Right lobe of liver (tissue), 6 donors: ENCODE results near the gene RXFP4. TPM values are rescaled to one million over a fixed set of nuclear protein-coding genes. Genes with fewer than 3 reads are reported as not detected.

Experiments
- ATAC-seq, 4 donors: fragments of 200-7000 bp; cut with Tn5 transposase; one replicate each; pipeline ENCODE4 v1.9.1; 2020; ENCODE audit warnings: mild to moderate bottlenecking in 4 of 4, moderate library complexity in 4 of 4
- DNase-seq, 3 donors: peaks; one replicate each; pipeline ENCODE4 v3.0.0-alpha.2; 2020
- H3K27ac ChIP-seq, 3 donors: fragments of 200-600 bp; one replicate each; pipeline ENCODE4 v1.8.0; 2022
- H3K27me3 ChIP-seq, 2 donors: fragments of 200-600 bp; one replicate each; pipeline ENCODE4 v1.8.0; 2022
- H3K36me3 ChIP-seq, 4 donors: fragments of 200-600 bp; sonication (generic) in 1 of 4; one replicate each; pipeline versions ENCODE4 v1.5.1 to v1.8.0; 2017 to 2022; ENCODE audit warnings: control low read depth in 1 of 4
- H3K4me1 ChIP-seq, 4 donors: fragments of 200-600 bp; sonication (generic) in 1 of 4; one replicate each; pipeline versions ENCODE4 v1.5.1 to v1.8.0; 2017 to 2022; ENCODE audit warnings: control low read depth in 1 of 4
- H3K4me3 ChIP-seq, 3 donors: fragments of 200-600 bp; one replicate each; pipeline ENCODE4 v1.8.0; 2022
- H3K9me3 ChIP-seq, 4 donors: fragments of 200-600 bp; sonication (generic) in 1 of 4; one replicate each; pipeline versions ENCODE4 v1.5.1 to v1.8.0; 2017 to 2022; ENCODE audit warnings: control low read depth in 1 of 4
- POLR2A ChIP-seq: fragments of 450-650 bp; IDR thresholded peaks from one replicate; pipeline ENCODE4 v1.6.1; 2017; ENCODE audit warnings: antibody characterized with exemption, mild to moderate bottlenecking
- WGBS: methylation state at CpG from one replicate; pipeline ENCODE4 v1.1.6; 2018; ENCODE audit warnings: low coverage, low lambda C conversion rate; ENCODE audit not compliant: insufficient coverage; ENCODE audit errors: missing lambda C conversion rate; 5-methylcytosine and 5-hydroxymethylcytosine counted together
- intact Hi-C, 2 donors: fragments of 100-400 bp; cut with DNase I; formaldehyde crosslinking; loops; one replicate each; pipeline versions ENCODE4 v1.11.2 to v1.14.1; 2022
- total RNA-seq, 6 experiments: library from RNA; depleted of rRNA in 2 of 6; stranded (reverse); fragments of >200 nt in 2 of 6; fragmentation: NEBNext Ultra II Directional in 3 of 6; extraction: Animal tissue kit (Norgen Biotek cat#: 25700) in 3 of 6; gene quantifications; one replicate each; pipeline versions ENCODE4 v1.1.0 to v1.2.4, GENCODE V29; 2016 to 2023
- TF ChIP-seq, protein P1 (sequence below), 4 donors: fragments of 200-600 bp in 3 of 4; fragments of 450-650 bp in 1 of 4; IDR thresholded peaks; one replicate each; pipeline versions ENCODE4 v1.5.1 to v1.8.0; 2016 to 2022; ENCODE audit warnings: antibody characterized with exemption in 4 of 4, mild to moderate bottlenecking in 2 of 4
- donor health status: DM: no; HTN: yes; CAD: no.
- donor health status: DM: no; HTN: no; CAD: no.
- donor health status: DM: no; HTN: no; CAD: no.
- donor health status: DM: no; HTN: yes; CAD: no.
- donor health status: DM: no; HTN: yes; CAD: no.

The RXFP4 gene
- total RNA-seq, 6 experiments from 2014 or later = not detected

DNA sequence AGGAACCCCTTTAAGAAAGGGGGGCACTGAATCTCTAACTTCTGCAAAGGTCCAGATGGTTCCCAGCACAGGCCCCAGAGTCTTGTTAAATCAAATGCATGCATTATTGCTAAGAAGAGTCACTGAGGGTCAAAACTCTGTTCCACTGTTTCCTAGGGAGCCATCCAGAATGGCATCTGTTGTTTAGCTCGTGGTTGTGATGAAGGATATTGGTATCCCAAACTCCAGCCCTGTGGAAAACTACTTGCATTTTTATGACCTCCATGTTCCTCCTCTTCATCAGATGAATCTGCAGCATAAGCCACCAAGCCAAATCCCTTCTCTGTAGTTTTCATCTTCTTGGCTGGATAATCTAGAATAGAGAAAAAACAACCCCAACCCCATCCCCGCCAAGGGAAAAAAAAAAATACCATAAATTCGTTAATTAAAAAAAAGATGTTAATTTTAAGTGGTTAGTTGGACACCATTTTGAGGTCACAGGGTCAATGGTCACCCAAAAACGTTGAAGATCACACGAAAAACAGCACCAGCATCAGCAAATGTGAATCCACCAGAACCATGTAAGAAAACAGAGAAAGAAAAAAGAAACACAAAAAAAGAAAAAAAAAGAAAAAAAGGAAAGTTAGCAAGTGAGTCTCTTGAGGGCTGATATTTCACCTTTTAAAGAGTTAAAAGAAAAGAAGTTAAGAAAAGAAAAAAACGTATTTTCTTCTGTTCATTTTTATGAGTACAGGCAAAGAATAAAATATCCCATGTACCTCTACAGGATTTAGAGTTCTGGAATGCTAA, 27.3 kb upstream of the RXFP4 start:
- intact Hi-C loops = no loop called here
- H3K27ac ChIP-seq = no peak overlapping the region
- no peak for ATAC-seq
- H3K36me3 ChIP-seq = peaks cover 14 to 74% (median 39%) of the 10 kb centered on the region in 4 donors
- no peak overlapping the region for H3K4me3 ChIP-seq
- TF ChIP-seq, protein P1, sequence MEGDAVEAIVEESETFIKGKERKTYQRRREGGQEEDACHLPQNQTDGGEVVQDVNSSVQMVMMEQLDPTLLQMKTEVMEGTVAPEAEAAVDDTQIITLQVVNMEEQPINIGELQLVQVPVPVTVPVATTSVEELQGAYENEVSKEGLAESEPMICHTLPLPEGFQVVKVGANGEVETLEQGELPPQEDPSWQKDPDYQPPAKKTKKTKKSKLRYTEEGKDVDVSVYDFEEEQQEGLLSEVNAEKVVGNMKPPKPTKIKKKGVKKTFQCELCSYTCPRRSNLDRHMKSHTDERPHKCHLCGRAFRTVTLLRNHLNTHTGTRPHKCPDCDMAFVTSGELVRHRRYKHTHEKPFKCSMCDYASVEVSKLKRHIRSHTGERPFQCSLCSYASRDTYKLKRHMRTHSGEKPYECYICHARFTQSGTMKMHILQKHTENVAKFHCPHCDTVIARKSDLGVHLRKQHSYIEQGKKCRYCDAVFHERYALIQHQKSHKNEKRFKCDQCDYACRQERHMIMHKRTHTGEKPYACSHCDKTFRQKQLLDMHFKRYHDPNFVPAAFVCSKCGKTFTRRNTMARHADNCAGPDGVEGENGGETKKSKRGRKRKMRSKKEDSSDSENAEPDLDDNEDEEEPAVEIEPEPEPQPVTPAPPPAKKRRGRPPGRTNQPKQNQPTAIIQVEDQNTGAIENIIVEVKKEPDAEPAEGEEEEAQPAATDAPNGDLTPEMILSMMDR (IDR thresholded peaks at IDR 0.05) = no peak
- H3K9me3 ChIP-seq = no peaks in the 10 kb centered on the region
- 66% methylated on average over 6 of the region's 6 CpGs for WGBS
- no peaks in the 10 kb centered on the region for H3K27me3 ChIP-seq
- peaks cover 0 to 8% (median 0%) of the 10 kb centered on the region in 4 donors for H3K4me1 ChIP-seq
- no peak for DNase-seq

DNA sequence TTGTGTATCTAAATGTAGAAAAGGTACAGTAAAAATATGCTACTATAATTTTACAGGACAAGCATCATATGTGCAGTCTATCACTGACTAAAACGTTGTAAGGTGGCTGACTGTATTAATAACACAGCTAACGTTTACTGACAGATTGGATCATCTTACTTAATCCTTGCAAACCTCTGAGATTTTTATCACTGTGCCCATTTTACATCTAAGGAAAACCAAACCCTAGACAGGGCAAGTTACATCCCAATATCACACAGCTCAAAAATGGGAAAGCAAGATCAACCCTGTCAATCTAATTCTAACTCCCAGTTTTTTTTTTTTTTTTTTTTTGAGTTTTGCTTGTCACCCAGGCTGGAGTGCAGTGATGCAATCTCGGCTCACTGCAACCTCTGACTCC, 22.8 kb upstream of the RXFP4 start:
- no peak for ATAC-seq
- Histone ChIP-seq H3K27ac (no peak overlapping the region), H3K27me3 (no peaks in the 10 kb centered on the region), H3K9me3 (no peaks in the 10 kb centered on the region), H3K4me3 (no peak overlapping the region), H3K4me1 (no peaks in the 10 kb centered on the region), H3K36me3 (peaks cover 14 to 98% (median 53%) of the 10 kb centered on the region in 4 donors)
- 62% methylated on average over 3 of the region's 3 CpGs for WGBS
- intact Hi-C loops = no loop called here
- TF ChIP-seq, protein P1 (IDR thresholded peaks at IDR 0.05) = no peak
- no peak for TF ChIP-seq POLR2A
- DNase-seq = no peak

DNA sequence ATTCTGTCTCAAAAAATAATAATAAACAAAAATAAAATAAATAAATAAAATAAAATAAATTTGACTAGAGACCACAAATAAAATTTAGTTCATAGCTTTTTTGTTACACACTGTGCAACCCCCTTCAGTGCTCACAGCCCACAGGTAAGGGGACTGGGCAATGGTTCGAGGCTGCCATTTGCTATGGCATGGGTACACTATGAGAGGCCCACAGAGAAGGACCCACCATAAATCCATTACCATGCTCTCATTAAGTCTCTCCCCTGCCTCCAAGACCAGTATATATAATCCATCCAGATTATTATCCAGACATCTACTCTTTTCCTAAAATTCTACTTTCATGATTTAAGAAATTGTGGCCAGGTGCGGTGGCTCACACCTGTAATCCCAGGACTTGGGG, 21.6 kb upstream of the RXFP4 start:
- Histone ChIP-seq H3K4me1 (no peaks in the 10 kb centered on the region), H3K27me3 (no peaks in the 10 kb centered on the region), H3K27ac (no peak overlapping the region), H3K36me3 (peaks cover 14 to 98% (median 56%) of the 10 kb centered on the region in 4 donors), H3K4me3 (no peak overlapping the region), H3K9me3 (no peaks in the 10 kb centered on the region)
- no peak for TF ChIP-seq POLR2A
- TF ChIP-seq, protein P1 (IDR thresholded peaks at IDR 0.05) = no peak
- WGBS = 100% methylated on average over 2 of the region's 2 CpGs
- intact Hi-C loops = no loop called here
- ATAC-seq = no peak
- DNase-seq = no peak

DNA sequence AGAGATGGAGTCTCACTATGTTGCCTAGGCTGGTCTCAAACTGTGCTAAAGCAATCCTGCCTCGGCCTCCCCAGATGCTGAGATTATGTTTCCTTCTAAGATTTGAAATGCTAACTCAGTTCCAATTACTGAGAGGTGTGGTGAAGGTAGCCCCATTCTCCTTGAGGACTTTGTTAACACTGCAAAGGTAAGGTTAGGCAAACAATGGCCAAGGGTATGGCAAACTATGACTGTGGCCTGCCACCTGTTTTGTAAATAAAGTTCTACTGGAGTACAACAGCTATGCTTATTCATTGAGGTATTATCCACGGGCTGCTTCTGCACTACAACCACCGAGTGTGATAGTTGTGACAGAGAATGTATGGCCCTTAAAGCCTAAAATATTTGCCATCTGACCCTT, 20.7 kb upstream of the RXFP4 start:
- Histone ChIP-seq H3K27me3 (no peaks in the 10 kb centered on the region), H3K36me3 (peaks cover 20 to 98% (median 56%) of the 10 kb centered on the region in 4 donors), H3K4me3 (no peak overlapping the region), H3K27ac (no peak overlapping the region), H3K4me1 (no peaks in the 10 kb centered on the region), H3K9me3 (no peaks in the 10 kb centered on the region)
- ATAC-seq (no peak), DNase-seq (no peak)
- intact Hi-C loops = no loop called here
- no peak for TF ChIP-seq POLR2A
- TF ChIP-seq, protein P1 (IDR thresholded peaks at IDR 0.05) = no peak
- 93% methylated on average over 2 of the region's 3 CpGs for WGBS
